ENCODE measurements around the gene ZNF534. TPM values are rescaled to one million over a fixed set of nuclear protein-coding genes. Genes with fewer than 3 reads are reported as not detected.
A peak's percentile ranks its signal among the peaks of the same experiment; 100 is the strongest.

The ZNF534 gene
- total and polyA plus RNA-seq, 9 of the 15 experiments (the other 6 are each of a cell fraction or from before 2014, with no cell fraction given): 0.08 to 0.33 (median 0.22) TPM; not detected in 1

DNA sequence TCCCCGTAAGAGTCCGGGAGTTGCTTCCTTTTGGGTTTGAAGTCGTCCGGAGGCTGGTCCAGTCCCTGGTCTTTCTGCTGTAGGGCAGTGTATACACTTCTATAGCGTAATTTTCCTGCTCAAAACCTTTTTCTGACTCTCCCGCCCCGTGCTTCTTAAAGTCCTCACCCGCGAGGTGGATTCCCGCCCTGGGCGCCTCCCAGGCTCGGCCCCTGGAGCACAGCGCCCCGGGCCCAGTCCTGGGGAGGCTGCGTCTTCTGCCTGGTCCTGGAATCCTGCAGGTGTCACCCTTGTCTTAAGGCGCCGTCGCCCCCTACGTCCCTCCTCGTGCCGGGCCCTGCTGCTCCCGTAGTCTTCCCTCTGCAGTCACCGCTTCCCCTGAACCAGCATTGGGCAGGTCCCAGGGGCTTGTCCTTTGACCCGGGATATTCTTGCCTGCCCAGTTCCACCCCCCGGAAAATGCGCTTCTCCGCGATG, 64.1 kb downstream of the ZNF534 start:
- no peaks in the 10 kb centered on the region for H3K36me3 ChIP-seq (ENCODE audit: control insufficient read depth, insufficient read depth, low read length)
- no peak overlapping the region for H3K9ac ChIP-seq (ENCODE audit: insufficient read depth in 1 of 2, low read depth in 2 of 2, low read length in 2 of 2)
- no peak overlapping the region for H3K4me2 ChIP-seq (ENCODE audit: insufficient read depth, low read length)
- DNase-seq (ENCODE audit: extremely low read depth in 1 of 4, low spot score in 3 of 4) (peak in 2 of 4 experiments; percentile 21 to 28), FAIRE-seq (no peak), ATAC-seq (peak; percentile 73)
- H3K9me3 ChIP-seq (replicated peaks; ENCODE audit: control insufficient read depth, insufficient read depth, low read depth, low read length): no peaks in the 10 kb centered on the region
- intact Hi-C loops (cut with micrococcal nuclease) (no loop called here), in situ Hi-C loops (cut with MboI) (no loop called here)
- no peak overlapping the region for H3K27ac ChIP-seq (ENCODE audit: extremely low read depth, low read depth, low read length)
- ChIA-PET POLR2A (no interaction called here), CTCF (ENCODE audit: low intra/inter-chr PET ratio) (no interaction called here)
- H3K79me2 ChIP-seq (ENCODE audit: control insufficient read depth, insufficient read depth, low read length): no peaks in the 10 kb centered on the region
- 23% methylated on average over 21 of the region's 28 CpGs for WGBS (ENCODE audit: insufficient coverage, low coverage, missing lambda C conversion rate)
- no peaks in the 10 kb centered on the region for H3K9me1 ChIP-seq (ENCODE audit: control insufficient read depth, insufficient read depth, low read length)
- H4K20me1 ChIP-seq (replicated peaks; ENCODE audit: control insufficient read depth, insufficient read depth, low read length): no peaks in the 10 kb centered on the region
- H3K27me3 ChIP-seq (ENCODE audit: control insufficient read depth in 2 of 2, insufficient read depth in 2 of 2, low read length in 2 of 2): no peaks in the 10 kb centered on the region
- no TSS peak for BruUV-seq (replicated peaks)
- H3K4me1 ChIP-seq (replicated peaks in 1 of 2; ENCODE audit: control insufficient read depth in 2 of 2, insufficient read depth in 2 of 2, low read length in 2 of 2): peaks cover 0 to 8% of the 10 kb centered on the region in 2 experiments; a peak in 2 of 5 replicates
- no peak overlapping the region; the same call in 1 of the 2 replicates for H2AFZ ChIP-seq (ENCODE audit: low read depth, low read length)
- H3K4me3 ChIP-seq: no peak overlapping the region
- TF ChIP-seq, protein P1, sequence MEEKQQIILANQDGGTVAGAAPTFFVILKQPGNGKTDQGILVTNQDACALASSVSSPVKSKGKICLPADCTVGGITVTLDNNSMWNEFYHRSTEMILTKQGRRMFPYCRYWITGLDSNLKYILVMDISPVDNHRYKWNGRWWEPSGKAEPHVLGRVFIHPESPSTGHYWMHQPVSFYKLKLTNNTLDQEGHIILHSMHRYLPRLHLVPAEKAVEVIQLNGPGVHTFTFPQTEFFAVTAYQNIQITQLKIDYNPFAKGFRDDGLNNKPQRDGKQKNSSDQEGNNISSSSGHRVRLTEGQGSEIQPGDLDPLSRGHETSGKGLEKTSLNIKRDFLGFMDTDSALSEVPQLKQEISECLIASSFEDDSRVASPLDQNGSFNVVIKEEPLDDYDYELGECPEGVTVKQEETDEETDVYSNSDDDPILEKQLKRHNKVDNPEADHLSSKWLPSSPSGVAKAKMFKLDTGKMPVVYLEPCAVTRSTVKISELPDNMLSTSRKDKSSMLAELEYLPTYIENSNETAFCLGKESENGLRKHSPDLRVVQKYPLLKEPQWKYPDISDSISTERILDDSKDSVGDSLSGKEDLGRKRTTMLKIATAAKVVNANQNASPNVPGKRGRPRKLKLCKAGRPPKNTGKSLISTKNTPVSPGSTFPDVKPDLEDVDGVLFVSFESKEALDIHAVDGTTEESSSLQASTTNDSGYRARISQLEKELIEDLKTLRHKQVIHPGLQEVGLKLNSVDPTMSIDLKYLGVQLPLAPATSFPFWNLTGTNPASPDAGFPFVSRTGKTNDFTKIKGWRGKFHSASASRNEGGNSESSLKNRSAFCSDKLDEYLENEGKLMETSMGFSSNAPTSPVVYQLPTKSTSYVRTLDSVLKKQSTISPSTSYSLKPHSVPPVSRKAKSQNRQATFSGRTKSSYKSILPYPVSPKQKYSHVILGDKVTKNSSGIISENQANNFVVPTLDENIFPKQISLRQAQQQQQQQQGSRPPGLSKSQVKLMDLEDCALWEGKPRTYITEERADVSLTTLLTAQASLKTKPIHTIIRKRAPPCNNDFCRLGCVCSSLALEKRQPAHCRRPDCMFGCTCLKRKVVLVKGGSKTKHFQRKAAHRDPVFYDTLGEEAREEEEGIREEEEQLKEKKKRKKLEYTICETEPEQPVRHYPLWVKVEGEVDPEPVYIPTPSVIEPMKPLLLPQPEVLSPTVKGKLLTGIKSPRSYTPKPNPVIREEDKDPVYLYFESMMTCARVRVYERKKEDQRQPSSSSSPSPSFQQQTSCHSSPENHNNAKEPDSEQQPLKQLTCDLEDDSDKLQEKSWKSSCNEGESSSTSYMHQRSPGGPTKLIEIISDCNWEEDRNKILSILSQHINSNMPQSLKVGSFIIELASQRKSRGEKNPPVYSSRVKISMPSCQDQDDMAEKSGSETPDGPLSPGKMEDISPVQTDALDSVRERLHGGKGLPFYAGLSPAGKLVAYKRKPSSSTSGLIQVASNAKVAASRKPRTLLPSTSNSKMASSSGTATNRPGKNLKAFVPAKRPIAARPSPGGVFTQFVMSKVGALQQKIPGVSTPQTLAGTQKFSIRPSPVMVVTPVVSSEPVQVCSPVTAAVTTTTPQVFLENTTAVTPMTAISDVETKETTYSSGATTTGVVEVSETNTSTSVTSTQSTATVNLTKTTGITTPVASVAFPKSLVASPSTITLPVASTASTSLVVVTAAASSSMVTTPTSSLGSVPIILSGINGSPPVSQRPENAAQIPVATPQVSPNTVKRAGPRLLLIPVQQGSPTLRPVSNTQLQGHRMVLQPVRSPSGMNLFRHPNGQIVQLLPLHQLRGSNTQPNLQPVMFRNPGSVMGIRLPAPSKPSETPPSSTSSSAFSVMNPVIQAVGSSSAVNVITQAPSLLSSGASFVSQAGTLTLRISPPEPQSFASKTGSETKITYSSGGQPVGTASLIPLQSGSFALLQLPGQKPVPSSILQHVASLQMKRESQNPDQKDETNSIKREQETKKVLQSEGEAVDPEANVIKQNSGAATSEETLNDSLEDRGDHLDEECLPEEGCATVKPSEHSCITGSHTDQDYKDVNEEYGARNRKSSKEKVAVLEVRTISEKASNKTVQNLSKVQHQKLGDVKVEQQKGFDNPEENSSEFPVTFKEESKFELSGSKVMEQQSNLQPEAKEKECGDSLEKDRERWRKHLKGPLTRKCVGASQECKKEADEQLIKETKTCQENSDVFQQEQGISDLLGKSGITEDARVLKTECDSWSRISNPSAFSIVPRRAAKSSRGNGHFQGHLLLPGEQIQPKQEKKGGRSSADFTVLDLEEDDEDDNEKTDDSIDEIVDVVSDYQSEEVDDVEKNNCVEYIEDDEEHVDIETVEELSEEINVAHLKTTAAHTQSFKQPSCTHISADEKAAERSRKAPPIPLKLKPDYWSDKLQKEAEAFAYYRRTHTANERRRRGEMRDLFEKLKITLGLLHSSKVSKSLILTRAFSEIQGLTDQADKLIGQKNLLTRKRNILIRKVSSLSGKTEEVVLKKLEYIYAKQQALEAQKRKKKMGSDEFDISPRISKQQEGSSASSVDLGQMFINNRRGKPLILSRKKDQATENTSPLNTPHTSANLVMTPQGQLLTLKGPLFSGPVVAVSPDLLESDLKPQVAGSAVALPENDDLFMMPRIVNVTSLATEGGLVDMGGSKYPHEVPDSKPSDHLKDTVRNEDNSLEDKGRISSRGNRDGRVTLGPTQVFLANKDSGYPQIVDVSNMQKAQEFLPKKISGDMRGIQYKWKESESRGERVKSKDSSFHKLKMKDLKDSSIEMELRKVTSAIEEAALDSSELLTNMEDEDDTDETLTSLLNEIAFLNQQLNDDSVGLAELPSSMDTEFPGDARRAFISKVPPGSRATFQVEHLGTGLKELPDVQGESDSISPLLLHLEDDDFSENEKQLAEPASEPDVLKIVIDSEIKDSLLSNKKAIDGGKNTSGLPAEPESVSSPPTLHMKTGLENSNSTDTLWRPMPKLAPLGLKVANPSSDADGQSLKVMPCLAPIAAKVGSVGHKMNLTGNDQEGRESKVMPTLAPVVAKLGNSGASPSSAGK (IDR thresholded peaks at IDR 0.05): 0 out of 2 replicates have a peak, but pooled peaks have one; percentile 16
- TF ChIP-seq, protein P2, sequence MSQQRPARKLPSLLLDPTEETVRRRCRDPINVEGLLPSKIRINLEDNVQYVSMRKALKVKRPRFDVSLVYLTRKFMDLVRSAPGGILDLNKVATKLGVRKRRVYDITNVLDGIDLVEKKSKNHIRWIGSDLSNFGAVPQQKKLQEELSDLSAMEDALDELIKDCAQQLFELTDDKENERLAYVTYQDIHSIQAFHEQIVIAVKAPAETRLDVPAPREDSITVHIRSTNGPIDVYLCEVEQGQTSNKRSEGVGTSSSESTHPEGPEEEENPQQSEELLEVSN (IDR thresholded peaks at IDR 0.05; ENCODE audit: borderline replicate concordance in 1 of 2, extremely low read depth in 1 of 2, insufficient read depth in 1 of 2, insufficient read length in 1 of 2, low read depth in 1 of 2, low read length in 1 of 2, poor library complexity in 1 of 2, severe bottlenecking in 1 of 2): peak in 1 of 2 experiments; percentile 77
- no peak for TF ChIP-seq ZNF76 (CRISPR knock-in tag; IDR thresholded peaks at IDR 0.05; ENCODE audit: borderline replicate concordance)
- 0 out of 2 replicates have a peak, but pooled peaks have one; percentile 23 for TF ChIP-seq L3MBTL2 (IDR thresholded peaks at IDR 0.05)
- peak in 1 of 2 experiments; percentile 45; a peak in 2 of 4 replicates for TF ChIP-seq RAD21 (CRISPR knock-in tag; conservative IDR thresholded peaks at IDR 0.05 in 1 of 2, IDR thresholded peaks at IDR 0.05 in 1 of 2)
